A673 (cell line): ENCODE results near the gene POMC. TPM values are rescaled to one million over a fixed set of nuclear protein-coding genes. Genes with fewer than 3 reads are reported as not detected.

ENCODE experiments used
- BruUV-seq: library from RNA; stranded (reverse); fragments of 400-500 nt; replicated peaks from 2 replicates; lab custom pipeline; 2021; lab: Mats Ljungman, UMichigan
- CTCF ChIA-PET: fragments of 300-600 bp; sonication (Branson Sonifier 250); formaldehyde crosslinking; loops from one replicate; lab custom pipeline; 2022; ENCODE audit warnings: antibody characterized with exemption; lab: Charles Lee
- POLR2A ChIA-PET: fragments of 300-600 bp; sonication (Branson Sonifier 250); formaldehyde crosslinking; loops from one replicate; lab custom pipeline; 2022; ENCODE audit warnings: antibody characterized with exemption; ENCODE audit not compliant: low non-redundant PET; lab: Charles Lee
- DNase-seq: peaks from one replicate; pipeline ENCODE4 v3.0.0-alpha.2; 2015; ENCODE audit warnings: low spot score
- H3K27ac ChIP-seq: fragments of 200-600 bp; sonication (generic); 2 replicates; pipeline ENCODE4 v1.5.1; 2016; ENCODE audit warnings: mixed run types, low read depth, mild to moderate bottlenecking, mixed read lengths, antibody characterized with exemption, low read length; ENCODE audit not compliant: poor library complexity, severe bottlenecking
- H3K27me3 ChIP-seq: fragments of 200-600 bp; sonication (generic); replicated peaks from 2 replicates; pipeline ENCODE4 v1.6.1; 2017; ENCODE audit warnings: mixed run types, low read depth, mild to moderate bottlenecking, mixed read lengths, antibody characterized with exemption, low read length; ENCODE audit not compliant: insufficient read depth, poor library complexity
- H3K36me3 ChIP-seq: fragments of 200-600 bp; sonication (generic); 2 replicates; pipeline ENCODE4 v1.6.1; 2016; ENCODE audit warnings: mixed run types, mild to moderate bottlenecking, mixed read lengths, antibody characterized with exemption, low read length; ENCODE audit not compliant: insufficient read depth, poor library complexity, severe bottlenecking
- H3K4me1 ChIP-seq: fragments of 200-600 bp; sonication (generic); 2 replicates; pipeline ENCODE4 v1.6.1; 2017; ENCODE audit warnings: mixed run types, mild to moderate bottlenecking, mixed read lengths, antibody characterized with exemption, low read length; ENCODE audit not compliant: insufficient read depth, poor library complexity, severe bottlenecking
- H3K4me3 ChIP-seq: fragments of 200-600 bp; sonication (generic); 2 replicates; pipeline ENCODE4 v1.5.1; 2016; ENCODE audit warnings: low read depth, mixed run types, mild to moderate bottlenecking, mixed read lengths, low read length; ENCODE audit not compliant: poor library complexity, severe bottlenecking
- H3K9me3 ChIP-seq: fragments of 200-600 bp; sonication (generic); 2 replicates; pipeline ENCODE4 v1.6.1; 2016; ENCODE audit warnings: mixed run types, low read depth, mild to moderate bottlenecking, mixed read lengths, antibody characterized with exemption, low read length; ENCODE audit not compliant: poor library complexity, severe bottlenecking
- CTCF ChIP-seq: fragments of 300-800, 200-600 bp; sonication (generic); conservative IDR thresholded peaks from 2 replicates; pipeline ENCODE4 v1.5.1; 2017; ENCODE audit warnings: low read depth, mild to moderate bottlenecking, antibody characterized with exemption, low read length, moderate library complexity, mixed read lengths
- EZH2 ChIP-seq: fragments of 200-600 bp; sonication (generic); IDR thresholded peaks from 2 replicates; pipeline ENCODE4 v1.6.1; 2017; ENCODE audit warnings: borderline replicate concordance, low read depth, mild to moderate bottlenecking, mixed read lengths, antibody characterized with exemption, low read length; ENCODE audit not compliant: poor library complexity, severe bottlenecking
- intact Hi-C: fragments of 100-400 bp; cut with micrococcal nuclease; formaldehyde crosslinking; loops from one replicate; pipeline ENCODE4 v1.10.0; 2022; ENCODE audit not compliant: unreplicated experiment
- total RNA-seq: library from RNA; stranded (reverse); gene quantifications from 2 replicates; pipeline ENCODE4 v1.2.3, GENCODE V29; 2021

Gene POMC
- total RNA-seq, 1 experiment from 2014 or later = not detected

GRCh38 chr2:25204190-25204838, 35.9 kb upstream of the POMC start:
- Histone ChIP-seq H3K27me3 (no peaks in the 10 kb centered on the region), H3K27ac (no peak overlapping the region), H3K4me1 (no peaks in the 10 kb centered on the region), H3K9me3 (no peaks in the 10 kb centered on the region), H3K4me3 (no peak overlapping the region), H3K36me3 (no peaks in the 10 kb centered on the region)
- ChIA-PET POLR2A (no interaction called here), CTCF (no interaction called here)
- TF ChIP-seq EZH2 (no peak), CTCF (no peak)
- no TSS peak for BruUV-seq
- intact Hi-C loops = no loop called here
- no peak for DNase-seq

GRCh38 chr2:25202275-25202674, 33.9 kb upstream of the POMC start:
- H3K9me3 ChIP-seq = no peaks in the 10 kb centered on the region
- ChIA-PET CTCF (no interaction called here), POLR2A (no interaction called here)
- no peak overlapping the region for H3K27ac ChIP-seq
- no peaks in the 10 kb centered on the region for H3K27me3 ChIP-seq
- TF ChIP-seq CTCF = no peak
- no peak for TF ChIP-seq EZH2
- BruUV-seq = no TSS peak
- no peak overlapping the region for H3K4me3 ChIP-seq
- intact Hi-C loops = no loop called here
- no peaks in the 10 kb centered on the region for H3K4me1 ChIP-seq
- no peaks in the 10 kb centered on the region for H3K36me3 ChIP-seq
- no peak for DNase-seq

GRCh38 chr2:25201794-25202193, 33.4 kb upstream of the POMC start:
- TF ChIP-seq CTCF (no peak), EZH2 (no peak)
- no peak overlapping the region for H3K4me3 ChIP-seq
- no peaks in the 10 kb centered on the region for H3K4me1 ChIP-seq
- H3K9me3 ChIP-seq = no peaks in the 10 kb centered on the region
- no TSS peak for BruUV-seq
- CTCF ChIA-PET = no interaction called here
- intact Hi-C loops = no loop called here
- H3K36me3 ChIP-seq = no peaks in the 10 kb centered on the region
- no peak for DNase-seq
- POLR2A ChIA-PET = no interaction called here
- no peaks in the 10 kb centered on the region for H3K27me3 ChIP-seq
- H3K27ac ChIP-seq = no peak overlapping the region
